Measurements from ENCODE around the gene SRSF5.
"Not testable (repeated sequence)": the region's sequence is repeated elsewhere in the genome, so short reads cannot be mapped to it uniquely, and the experiment has no call there.

Gene SRSF5

DNA sequence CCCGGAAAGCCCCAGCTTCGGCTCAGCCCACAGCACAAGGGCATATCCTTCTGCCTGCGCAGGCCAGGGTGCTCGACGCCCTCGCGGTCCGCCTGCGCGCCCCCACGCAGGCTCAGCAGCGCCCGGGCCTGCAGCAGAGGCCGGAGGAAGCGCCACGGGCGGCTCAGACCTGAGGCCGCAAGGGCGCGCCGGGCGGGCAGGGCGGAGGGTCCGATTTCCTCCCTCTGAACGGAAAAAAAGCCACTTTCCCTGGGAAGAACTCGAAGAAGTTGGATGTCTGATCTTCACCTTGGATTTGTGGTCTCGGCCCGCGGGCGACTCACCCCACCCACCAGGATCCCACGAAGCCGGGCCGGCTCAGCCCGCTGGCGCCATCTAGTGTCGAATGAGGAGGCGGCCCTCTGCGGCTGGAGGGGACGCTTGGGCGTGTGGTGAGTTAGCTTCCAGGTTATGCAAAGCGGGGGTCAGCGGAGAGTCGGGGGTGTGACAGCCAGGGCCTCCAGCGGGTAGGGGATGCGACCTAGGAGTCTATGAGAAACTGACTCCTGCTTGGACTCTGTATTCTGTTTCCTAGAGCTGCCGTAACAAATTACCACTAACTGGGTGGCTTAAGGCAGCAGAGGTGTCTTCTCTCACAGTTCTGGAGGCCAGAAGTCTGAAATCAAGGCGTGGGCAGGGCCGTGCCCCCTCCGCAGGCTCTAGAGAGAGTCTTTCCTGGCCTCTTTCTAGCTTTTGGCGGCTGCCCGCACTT is 40.0 kb upstream of the SRSF5 start:
- Histone ChIP-seq H2AFZ (ENCODE audit: low read depth, low read length) (peak overlapping the region; percentile 89), H3K9ac (ENCODE audit: low read length) (peak overlapping the region; percentile 58), H4K20me1 (ENCODE audit: insufficient read depth, low read length) (no peaks in the 10 kb centered on the region), H3K27ac (ENCODE audit: low read length) (no peak overlapping the region), H3K4me3 (ENCODE audit: low read length) (peak overlapping the region; percentile 79), H3K9me3 (ENCODE audit: insufficient read depth, low read length) (no peaks in the 10 kb centered on the region), H3K4me1 (ENCODE audit: low read length) (peaks cover 10% of the 10 kb centered on the region; the same call in 1 of the 2 replicates), H3K79me2 (ENCODE audit: low read length) (no peaks in the 10 kb centered on the region), H3K36me3 (replicated peaks; ENCODE audit: low read depth, low read length) (no peaks in the 10 kb centered on the region), H3K4me2 (ENCODE audit: low read length) (peak overlapping the region; percentile 70), H3K27me3 (ENCODE audit: low read depth, low read length) (no peaks in the 10 kb centered on the region; the same call in 1 of the 2 replicates)
- no peak for TF ChIP-seq EZH2phosphoT487 (IDR thresholded peaks at IDR 0.05; ENCODE audit: low read depth)
- TF ChIP-seq, protein P1, sequence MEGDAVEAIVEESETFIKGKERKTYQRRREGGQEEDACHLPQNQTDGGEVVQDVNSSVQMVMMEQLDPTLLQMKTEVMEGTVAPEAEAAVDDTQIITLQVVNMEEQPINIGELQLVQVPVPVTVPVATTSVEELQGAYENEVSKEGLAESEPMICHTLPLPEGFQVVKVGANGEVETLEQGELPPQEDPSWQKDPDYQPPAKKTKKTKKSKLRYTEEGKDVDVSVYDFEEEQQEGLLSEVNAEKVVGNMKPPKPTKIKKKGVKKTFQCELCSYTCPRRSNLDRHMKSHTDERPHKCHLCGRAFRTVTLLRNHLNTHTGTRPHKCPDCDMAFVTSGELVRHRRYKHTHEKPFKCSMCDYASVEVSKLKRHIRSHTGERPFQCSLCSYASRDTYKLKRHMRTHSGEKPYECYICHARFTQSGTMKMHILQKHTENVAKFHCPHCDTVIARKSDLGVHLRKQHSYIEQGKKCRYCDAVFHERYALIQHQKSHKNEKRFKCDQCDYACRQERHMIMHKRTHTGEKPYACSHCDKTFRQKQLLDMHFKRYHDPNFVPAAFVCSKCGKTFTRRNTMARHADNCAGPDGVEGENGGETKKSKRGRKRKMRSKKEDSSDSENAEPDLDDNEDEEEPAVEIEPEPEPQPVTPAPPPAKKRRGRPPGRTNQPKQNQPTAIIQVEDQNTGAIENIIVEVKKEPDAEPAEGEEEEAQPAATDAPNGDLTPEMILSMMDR (IDR thresholded peaks at IDR 0.05; ENCODE audit: low read depth, low read length) = peak; percentile 96

DNA sequence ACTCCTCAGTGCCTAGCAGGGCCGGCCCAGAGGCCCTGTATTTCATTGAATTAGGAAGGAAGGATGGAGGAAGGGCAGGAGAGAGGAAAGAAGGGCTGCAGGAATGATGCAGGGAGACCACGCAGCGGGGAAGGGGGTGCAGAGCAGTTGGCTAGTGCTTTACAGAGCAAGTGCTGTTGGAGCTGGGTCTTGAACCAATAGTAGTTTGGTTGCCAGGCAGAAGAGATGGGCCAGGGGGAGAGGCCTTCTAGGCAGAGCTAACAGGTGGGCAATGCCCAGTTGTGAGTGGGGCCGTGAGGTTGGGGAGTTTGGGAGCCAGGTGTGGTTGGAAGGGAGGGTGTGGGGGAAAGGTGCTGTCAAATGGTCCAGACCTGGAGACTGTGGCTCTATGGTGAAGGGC is 39.1 kb upstream of the SRSF5 start:
- Histone ChIP-seq H3K27ac (ENCODE audit: low read length) (no peak overlapping the region), H3K9ac (ENCODE audit: low read length) (no peak overlapping the region), H3K36me3 (replicated peaks; ENCODE audit: low read depth, low read length) (no peaks in the 10 kb centered on the region), H3K79me2 (ENCODE audit: low read length) (no peaks in the 10 kb centered on the region), H3K9me3 (ENCODE audit: insufficient read depth, low read length) (no peaks in the 10 kb centered on the region), H2AFZ (ENCODE audit: low read depth, low read length) (no peak overlapping the region), H3K4me1 (ENCODE audit: low read length) (peaks cover 10% of the 10 kb centered on the region; the same call in 1 of the 2 replicates), H3K27me3 (ENCODE audit: low read depth, low read length) (no peaks in the 10 kb centered on the region; the same call in 1 of the 2 replicates), H3K4me3 (ENCODE audit: low read length) (no peak overlapping the region), H4K20me1 (ENCODE audit: insufficient read depth, low read length) (no peaks in the 10 kb centered on the region), H3K4me2 (ENCODE audit: low read length) (no peak overlapping the region; the same call in 1 of the 2 replicates)
- TF ChIP-seq EZH2phosphoT487 (IDR thresholded peaks at IDR 0.05; ENCODE audit: low read depth) = no peak
- TF ChIP-seq, protein P1 (IDR thresholded peaks at IDR 0.05; ENCODE audit: low read depth, low read length) = no peak

DNA sequence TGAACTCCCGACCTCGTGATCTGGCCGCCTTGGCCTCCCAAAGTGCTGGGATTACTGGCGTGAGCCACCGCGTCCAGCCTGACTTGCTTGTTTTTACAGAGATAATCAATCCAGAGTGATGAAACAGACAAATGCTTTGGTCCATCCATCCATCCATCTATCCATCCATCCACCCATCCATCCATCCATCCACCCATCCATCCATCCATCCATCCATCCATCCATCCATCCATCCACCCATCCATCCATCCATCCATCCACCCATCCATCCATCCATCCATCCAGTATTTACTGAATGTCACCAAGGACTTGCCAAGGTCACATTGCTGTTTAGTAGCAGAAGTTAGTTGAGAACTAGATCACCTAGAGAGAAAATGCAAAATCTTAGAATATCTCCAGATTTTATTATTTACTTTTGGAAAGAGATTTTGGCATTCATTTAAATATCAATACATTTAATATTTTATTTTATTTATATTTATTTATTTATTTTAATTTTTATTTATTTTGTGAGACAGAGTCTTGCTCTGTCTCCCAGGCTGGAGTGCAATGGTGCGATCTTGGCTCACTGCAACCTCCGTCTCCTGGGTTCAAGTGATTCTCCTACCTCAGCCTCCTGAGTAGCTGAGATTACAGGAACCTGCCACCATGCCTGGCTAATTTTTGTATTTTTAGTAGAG is 34.9 kb upstream of the SRSF5 start:
- H3K27ac ChIP-seq (ENCODE audit: low read length); H3K27me3 ChIP-seq (ENCODE audit: low read depth, low read length); H3K36me3 ChIP-seq (replicated peaks; ENCODE audit: low read depth, low read length); H2AFZ ChIP-seq (ENCODE audit: low read depth, low read length); H3K9ac ChIP-seq (ENCODE audit: low read length); H3K9me3 ChIP-seq (ENCODE audit: insufficient read depth, low read length); H3K79me2 ChIP-seq (ENCODE audit: low read length); H3K4me1 ChIP-seq (ENCODE audit: low read length); H3K4me3 ChIP-seq (ENCODE audit: low read length); H3K4me2 ChIP-seq (ENCODE audit: low read length); H4K20me1 ChIP-seq (ENCODE audit: insufficient read depth, low read length): not testable (repeated sequence)

GRCh38 chr14:69736405-69736804 is 30.5 kb upstream of the SRSF5 start:
- not testable (repeated sequence) for H3K4me1 ChIP-seq (ENCODE audit: low read length); H3K4me3 ChIP-seq (ENCODE audit: low read length); H3K36me3 ChIP-seq (replicated peaks; ENCODE audit: low read depth, low read length); H3K27me3 ChIP-seq (ENCODE audit: low read depth, low read length); H2AFZ ChIP-seq (ENCODE audit: low read depth, low read length); H3K4me2 ChIP-seq (ENCODE audit: low read length); H3K9me3 ChIP-seq (ENCODE audit: insufficient read depth, low read length); H3K9ac ChIP-seq (ENCODE audit: low read length); H3K79me2 ChIP-seq (ENCODE audit: low read length); H4K20me1 ChIP-seq (ENCODE audit: insufficient read depth, low read length); H3K27ac ChIP-seq (ENCODE audit: low read length)

DNA sequence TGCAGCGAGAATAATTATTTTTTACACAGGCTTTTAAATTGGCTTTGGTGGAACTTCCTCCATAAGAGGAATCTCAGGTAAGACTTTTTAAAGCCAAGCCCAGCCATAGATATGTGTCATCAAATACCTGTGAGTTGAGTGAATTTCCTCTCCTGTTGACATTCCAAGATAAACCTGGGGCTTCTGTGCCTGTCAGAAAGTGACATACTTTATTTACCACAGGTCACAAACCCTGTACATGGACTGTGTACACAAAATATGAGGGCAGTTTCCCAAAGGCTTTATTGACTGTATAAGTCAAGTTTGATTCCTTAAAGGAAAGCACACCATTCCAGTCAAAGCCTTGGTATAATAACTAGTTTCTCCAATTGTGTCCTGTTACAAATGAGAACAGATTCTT is 25.9 kb upstream of the SRSF5 start:
- Histone ChIP-seq H3K79me2 (ENCODE audit: low read length) (no peaks in the 10 kb centered on the region), H3K27me3 (ENCODE audit: low read depth, low read length) (no peaks in the 10 kb centered on the region), H3K4me2 (ENCODE audit: low read length) (no peak overlapping the region), H3K36me3 (replicated peaks; ENCODE audit: low read depth, low read length) (no peaks in the 10 kb centered on the region), H2AFZ (ENCODE audit: low read depth, low read length) (no peak overlapping the region), H3K9ac (ENCODE audit: low read length) (no peak overlapping the region), H4K20me1 (ENCODE audit: insufficient read depth, low read length) (no peaks in the 10 kb centered on the region), H3K27ac (ENCODE audit: low read length) (no peak overlapping the region), H3K9me3 (ENCODE audit: insufficient read depth, low read length) (no peaks in the 10 kb centered on the region), H3K4me1 (ENCODE audit: low read length) (no peaks in the 10 kb centered on the region), H3K4me3 (ENCODE audit: low read length) (no peak overlapping the region)
- no peak for TF ChIP-seq EZH2phosphoT487 (IDR thresholded peaks at IDR 0.05; ENCODE audit: low read depth)
- TF ChIP-seq, protein P1 (IDR thresholded peaks at IDR 0.05; ENCODE audit: low read depth, low read length) = no peak
